Brain microvascular endothelial cell (primary cell): ENCODE measurements around the gene OS9.
"Not testable (repeated sequence)": the region's sequence is repeated elsewhere in the genome, so short reads cannot be mapped to it uniquely, and the experiment has no call there.

ENCODE experiments used
- DNase-seq: peaks from one replicate; pipeline ENCODE4 v3.0.0-alpha.2; 2020
- H3K27ac ChIP-seq: fragments of 250-450 bp; sonication (Bioruptor Pico); 2 replicates; pipeline ENCODE4 v1.5.1; 2020; ENCODE audit warnings: mild to moderate bottlenecking, moderate library complexity
- H3K27me3 ChIP-seq: fragments of 250-450 bp; sonication (Bioruptor Pico); replicated peaks from 2 replicates; pipeline ENCODE4 v1.5.1; 2020; ENCODE audit warnings: mild to moderate bottlenecking
- H3K36me3 ChIP-seq: fragments of 250-450 bp; sonication (Bioruptor Pico); replicated peaks from 2 replicates; pipeline ENCODE4 v1.5.1; 2020; ENCODE audit warnings: mild to moderate bottlenecking
- H3K4me3 ChIP-seq: 2 replicates; pipeline ENCODE4 v1.5.1; 2011; ENCODE audit warnings: low read depth, mild to moderate bottlenecking, control low read depth, low read length, moderate library complexity
- in situ Hi-C: cut with HindIII; loops from 2 replicates; pipeline ENCODE4 v1.10.0; 2017; ENCODE audit warnings: low sequenced_read_pairs, low pct_ligation_motif_present
- TF ChIP-seq, protein P1 (sequence below): IDR thresholded peaks from 2 replicates; pipeline ENCODE4 v1.5.1; 2011; ENCODE audit warnings: low read depth, mild to moderate bottlenecking, moderate library complexity, low read length, control low read depth, inconsistent platforms; ENCODE audit errors: missing control alignments

Gene OS9

DNA sequence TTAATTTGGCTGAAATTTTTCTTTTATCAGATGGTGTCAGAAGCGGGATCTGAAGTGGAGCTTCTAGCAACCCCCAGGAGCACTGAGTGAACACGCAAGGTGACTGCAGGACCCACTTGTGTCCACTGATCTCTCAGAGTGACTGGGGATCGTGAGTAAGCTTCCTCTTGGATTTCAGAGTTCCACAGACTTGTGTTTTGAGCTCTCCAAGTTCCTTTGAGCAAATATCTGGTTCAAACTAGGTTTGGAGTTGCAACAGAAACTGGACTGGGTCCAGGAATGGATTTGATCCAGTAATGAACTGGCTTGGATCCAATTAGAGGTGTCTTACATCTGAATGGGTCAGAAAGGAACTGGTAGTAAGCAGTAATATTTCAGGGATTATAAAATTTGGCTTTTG, 36.2 kb upstream of the OS9 start:
- H3K27me3 ChIP-seq: no peaks in the 10 kb centered on the region
- no peak overlapping the region for H3K4me3 ChIP-seq
- TF ChIP-seq, protein P1, sequence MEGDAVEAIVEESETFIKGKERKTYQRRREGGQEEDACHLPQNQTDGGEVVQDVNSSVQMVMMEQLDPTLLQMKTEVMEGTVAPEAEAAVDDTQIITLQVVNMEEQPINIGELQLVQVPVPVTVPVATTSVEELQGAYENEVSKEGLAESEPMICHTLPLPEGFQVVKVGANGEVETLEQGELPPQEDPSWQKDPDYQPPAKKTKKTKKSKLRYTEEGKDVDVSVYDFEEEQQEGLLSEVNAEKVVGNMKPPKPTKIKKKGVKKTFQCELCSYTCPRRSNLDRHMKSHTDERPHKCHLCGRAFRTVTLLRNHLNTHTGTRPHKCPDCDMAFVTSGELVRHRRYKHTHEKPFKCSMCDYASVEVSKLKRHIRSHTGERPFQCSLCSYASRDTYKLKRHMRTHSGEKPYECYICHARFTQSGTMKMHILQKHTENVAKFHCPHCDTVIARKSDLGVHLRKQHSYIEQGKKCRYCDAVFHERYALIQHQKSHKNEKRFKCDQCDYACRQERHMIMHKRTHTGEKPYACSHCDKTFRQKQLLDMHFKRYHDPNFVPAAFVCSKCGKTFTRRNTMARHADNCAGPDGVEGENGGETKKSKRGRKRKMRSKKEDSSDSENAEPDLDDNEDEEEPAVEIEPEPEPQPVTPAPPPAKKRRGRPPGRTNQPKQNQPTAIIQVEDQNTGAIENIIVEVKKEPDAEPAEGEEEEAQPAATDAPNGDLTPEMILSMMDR: no peak
- in situ Hi-C loops: no loop called here
- H3K27ac ChIP-seq: no peak overlapping the region
- no peak for DNase-seq
- H3K36me3 ChIP-seq: no peaks in the 10 kb centered on the region

DNA sequence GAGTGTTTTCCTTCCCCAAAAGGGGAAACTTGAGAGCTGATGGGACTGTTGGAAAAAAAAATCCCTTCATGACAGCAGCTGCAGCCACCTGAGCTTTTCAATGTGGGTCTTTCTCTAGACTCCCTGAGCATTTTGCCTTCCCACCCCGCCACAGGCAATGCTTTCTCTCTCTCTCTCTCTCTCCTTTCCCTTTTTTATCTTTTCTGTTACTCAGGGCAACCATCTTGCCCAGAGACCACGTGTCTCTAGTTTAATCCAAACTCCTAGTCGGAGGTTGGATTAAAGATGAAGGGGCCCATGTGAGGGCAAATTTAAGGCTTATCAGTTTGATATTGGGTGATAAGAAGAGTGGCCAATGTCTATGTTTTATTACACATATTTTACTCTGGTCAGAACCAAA, 35.0 kb upstream of the OS9 start:
- Histone ChIP-seq H3K4me3 (no peak overlapping the region), H3K27me3 (no peaks in the 10 kb centered on the region), H3K36me3 (no peaks in the 10 kb centered on the region), H3K27ac (no peak overlapping the region)
- TF ChIP-seq, protein P1: no peak
- in situ Hi-C loops: no loop called here
- no peak for DNase-seq

DNA sequence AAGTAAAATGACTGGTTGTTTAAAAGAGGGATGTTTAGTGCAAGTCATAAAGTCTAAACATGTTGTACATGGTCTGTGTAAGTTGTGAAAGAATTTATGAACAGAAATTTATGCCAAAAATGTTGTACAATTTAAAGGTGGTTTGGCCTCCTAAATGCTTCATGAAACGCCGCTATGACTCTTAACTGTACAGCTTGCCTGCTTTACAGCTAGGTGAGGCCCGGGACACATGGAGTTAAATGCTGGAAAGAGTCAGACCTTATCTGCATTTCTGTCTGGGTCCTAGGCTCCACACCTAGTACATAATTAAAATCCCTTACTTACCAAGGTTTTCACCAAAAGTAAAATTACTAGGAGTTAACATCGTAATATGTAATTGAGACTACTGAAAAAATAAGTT, 32.6 kb upstream of the OS9 start:
- Histone ChIP-seq H3K27me3 (no peaks in the 10 kb centered on the region), H3K36me3 (no peaks in the 10 kb centered on the region), H3K4me3 (no peak overlapping the region), H3K27ac (no peak overlapping the region)
- TF ChIP-seq, protein P1: no peak
- DNase-seq: no peak
- in situ Hi-C loops: no loop called here

DNA sequence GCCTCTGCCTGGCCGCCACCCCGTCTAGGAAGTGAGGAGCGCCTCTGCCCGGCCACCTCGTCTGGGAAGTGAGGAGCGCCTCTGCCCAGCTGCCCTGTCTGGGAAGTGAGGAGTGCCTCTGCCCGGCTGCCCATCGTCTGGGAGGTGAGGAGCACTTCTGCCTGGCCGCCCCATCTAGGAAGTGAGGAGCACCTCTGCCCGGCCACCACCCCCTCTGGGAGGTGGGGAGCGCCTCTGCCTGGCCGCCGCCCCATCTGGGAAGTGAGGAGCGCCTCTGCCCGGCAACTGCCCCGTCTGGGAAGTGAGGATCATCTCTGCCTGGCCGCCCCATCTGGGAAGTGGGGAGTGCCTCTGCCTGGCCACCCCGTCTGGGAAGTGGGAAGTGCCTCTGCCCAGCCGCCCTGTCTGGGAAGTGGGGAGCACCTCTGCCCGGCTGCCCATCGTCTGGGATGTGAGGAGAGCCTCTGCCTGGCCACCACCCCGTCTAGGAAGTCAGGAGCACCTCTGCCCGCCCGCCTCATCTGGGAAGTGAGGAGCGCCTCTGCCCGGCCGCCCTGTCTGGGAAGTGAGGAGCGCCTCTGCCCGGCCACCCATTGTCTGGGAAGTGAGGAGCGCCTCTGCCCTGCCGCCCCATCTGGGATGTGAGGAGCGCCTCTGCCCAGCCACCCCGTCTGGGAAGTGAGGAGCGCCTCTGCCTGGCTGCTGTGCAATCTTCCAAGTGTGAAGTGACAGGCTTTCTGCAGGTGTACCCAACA, 28.7 kb upstream of the OS9 start:
- H3K4me3 ChIP-seq, H3K27ac ChIP-seq, H3K27me3 ChIP-seq, H3K36me3 ChIP-seq, in situ Hi-C loops, DNase-seq: not testable (repeated sequence)

DNA sequence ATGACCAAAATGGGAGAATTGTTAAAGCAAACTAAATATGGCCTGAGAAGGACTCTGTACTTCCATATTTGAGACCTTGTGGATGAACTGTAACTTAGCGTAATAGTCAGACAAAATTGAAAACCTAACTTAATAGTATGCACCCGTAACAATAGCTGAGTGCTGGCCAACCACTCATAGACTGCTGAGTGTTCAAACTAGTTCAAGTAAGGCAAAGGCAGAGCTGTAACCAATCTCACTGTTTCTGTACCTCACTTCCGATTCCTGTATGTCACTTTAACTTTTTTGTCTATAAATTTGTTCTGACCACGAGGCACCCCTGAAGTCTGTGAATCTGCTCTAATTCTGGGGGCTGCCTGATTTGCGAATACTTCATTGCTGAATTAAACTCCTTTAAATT, 27.0 kb upstream of the OS9 start:
- in situ Hi-C loops: no loop called here
- Histone ChIP-seq H3K4me3 (no peak overlapping the region), H3K27ac (no peak overlapping the region)

DNA sequence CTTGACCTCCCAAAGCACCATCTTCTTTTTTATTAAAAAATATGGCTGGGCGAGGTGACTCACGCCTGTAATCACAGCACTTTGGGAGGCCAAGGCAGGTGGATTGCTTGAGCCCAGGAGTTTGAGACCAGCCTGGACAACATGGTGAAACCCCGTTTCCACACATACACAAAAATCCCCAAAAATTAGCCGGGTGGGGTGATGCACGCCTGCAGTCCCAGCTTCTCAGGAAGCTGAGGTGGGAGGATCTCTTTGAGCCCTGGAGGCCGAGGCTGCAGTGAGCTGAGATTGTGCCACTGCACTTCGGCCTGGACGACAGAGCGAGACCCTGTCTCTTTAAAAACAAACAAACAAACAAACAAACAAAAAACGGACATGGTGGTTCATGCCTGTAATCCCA, 24.2 kb upstream of the OS9 start:
- in situ Hi-C loops, DNase-seq: not testable (repeated sequence)

More for the DNA sequence above, 27.0 kb upstream of the OS9 start:
- no peaks in the 10 kb centered on the region for H3K36me3 ChIP-seq
- DNase-seq: no peak
- TF ChIP-seq, protein P1: no peak
- no peaks in the 10 kb centered on the region for H3K27me3 ChIP-seq

DNA sequence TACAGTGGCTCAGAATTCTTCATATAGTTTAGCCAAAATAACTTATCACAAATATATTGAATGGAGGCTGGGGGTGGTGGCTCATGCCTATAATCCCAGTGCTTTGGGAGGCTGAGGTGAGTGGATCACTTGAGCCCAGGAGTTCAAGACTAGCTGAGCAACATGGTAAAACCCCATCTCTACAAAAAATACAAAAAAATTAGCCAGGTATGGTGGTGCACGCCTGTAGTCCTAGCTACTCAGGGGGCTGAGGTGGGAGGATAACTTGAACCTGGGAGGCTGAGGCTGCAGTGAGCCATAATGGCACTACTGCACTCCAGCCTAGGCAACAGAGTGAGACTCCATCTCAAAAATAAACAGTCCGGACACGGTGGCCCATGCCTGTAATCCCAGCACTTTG, 22.1 kb upstream of the OS9 start:
- DNase-seq, H3K36me3 ChIP-seq, in situ Hi-C loops, H3K27me3 ChIP-seq, H3K4me3 ChIP-seq, H3K27ac ChIP-seq: not testable (repeated sequence)

More for the DNA sequence above, 24.2 kb upstream of the OS9 start:
- H3K4me3 ChIP-seq, H3K27ac ChIP-seq, H3K36me3 ChIP-seq, H3K27me3 ChIP-seq: not testable (repeated sequence)
